Measurements from ENCODE around the gene PKNOX1. TPM values are rescaled to one million over a fixed set of nuclear protein-coding genes. Genes with fewer than 3 reads are reported as not detected.

The PKNOX1 gene
- total and polyA plus RNA-seq, 2 of the 13 experiments (the other 11 are each of a cell fraction or from before 2014, with no cell fraction given): 7.9 to 16.2 TPM

DNA sequence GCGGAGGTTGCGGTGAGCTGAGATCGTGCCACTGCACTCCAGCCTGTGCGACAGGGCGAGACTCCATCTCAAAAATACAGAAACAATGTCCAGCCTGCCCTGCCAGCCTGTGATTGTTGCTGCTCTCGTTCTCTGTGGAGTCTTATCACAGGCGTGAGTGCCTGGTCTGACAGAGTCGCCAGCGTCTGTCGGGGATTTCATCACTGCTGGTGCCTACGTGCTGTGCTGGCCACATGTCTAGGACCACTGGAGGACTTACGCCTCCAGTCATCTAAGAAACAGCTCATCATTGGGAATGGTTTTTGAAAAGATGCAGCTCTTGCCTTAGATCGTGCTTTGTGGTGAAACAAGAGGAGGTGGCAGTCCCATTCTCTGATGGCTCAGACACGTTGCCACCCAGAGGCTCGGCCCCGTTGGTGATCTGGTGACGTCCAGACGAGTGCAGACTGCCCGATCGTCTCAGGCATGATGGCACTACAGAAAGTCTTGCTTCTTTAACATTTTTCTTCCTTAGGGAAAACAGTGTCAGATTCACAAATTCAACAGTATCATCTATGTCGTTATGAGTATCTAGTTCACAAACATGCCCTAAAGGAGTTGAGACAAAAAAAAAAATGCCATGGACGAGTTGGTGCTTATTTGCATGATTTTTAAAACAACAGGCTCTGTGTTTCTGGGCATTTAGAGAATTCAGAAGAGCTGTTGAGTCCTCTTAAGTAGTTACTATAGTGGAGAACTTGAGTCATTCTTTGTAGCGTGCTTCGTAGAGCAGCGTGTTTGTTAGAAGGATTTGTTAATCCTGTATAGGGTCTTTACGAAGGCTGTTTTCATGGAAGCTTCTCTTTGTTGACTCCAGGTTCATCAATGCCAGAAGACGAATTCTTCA, 53.7 kb downstream of the PKNOX1 start:
- whole genome bisulfite sequencing (ENCODE audit: low lambda C conversion rate): 91% methylated on average over 27 of the region's 27 CpGs
- Histone ChIP-seq H4K20me1 (ENCODE audit: insufficient read depth, low read length) (no peaks in the 10 kb centered on the region), H3K79me2 (ENCODE audit: insufficient read depth, low read length) (no peaks in the 10 kb centered on the region), H3K9me3 (ENCODE audit: low read length) (no peaks in the 10 kb centered on the region), H3K27ac (ENCODE audit: extremely low read length, insufficient read depth, low read length) (no peak overlapping the region), H3K36me3 (replicated peaks in 1 of 2; ENCODE audit: control insufficient read depth in 1 of 2, insufficient read depth in 2 of 2, low read length in 2 of 2) (peaks cover 10 to 44% of the 10 kb centered on the region in 2 experiments; a peak in 4 of 5 replicates), H3K27me3 (ENCODE audit: control insufficient read depth in 1 of 2, insufficient read depth in 2 of 2, low read length in 2 of 2) (no peaks in the 10 kb centered on the region), H2AFZ (ENCODE audit: low read length) (no peak overlapping the region), H3K4me1 (ENCODE audit: insufficient read depth, low read length) (no peaks in the 10 kb centered on the region), H3K4me2 (ENCODE audit: low read depth, low read length) (no peak overlapping the region), H3K9ac (ENCODE audit: insufficient read depth, low read depth, low read length) (no peak overlapping the region), H3K4me3 (replicated peaks in 1 of 3; ENCODE audit: insufficient read depth in 1 of 3, low read depth in 2 of 3, low read length in 3 of 3) (no peak overlapping the region)
- CTCF ChIA-PET (ENCODE audit: low intra/inter-chr PET ratio, low total read pairs): no interaction called here
- TF ChIP-seq, protein P1, sequence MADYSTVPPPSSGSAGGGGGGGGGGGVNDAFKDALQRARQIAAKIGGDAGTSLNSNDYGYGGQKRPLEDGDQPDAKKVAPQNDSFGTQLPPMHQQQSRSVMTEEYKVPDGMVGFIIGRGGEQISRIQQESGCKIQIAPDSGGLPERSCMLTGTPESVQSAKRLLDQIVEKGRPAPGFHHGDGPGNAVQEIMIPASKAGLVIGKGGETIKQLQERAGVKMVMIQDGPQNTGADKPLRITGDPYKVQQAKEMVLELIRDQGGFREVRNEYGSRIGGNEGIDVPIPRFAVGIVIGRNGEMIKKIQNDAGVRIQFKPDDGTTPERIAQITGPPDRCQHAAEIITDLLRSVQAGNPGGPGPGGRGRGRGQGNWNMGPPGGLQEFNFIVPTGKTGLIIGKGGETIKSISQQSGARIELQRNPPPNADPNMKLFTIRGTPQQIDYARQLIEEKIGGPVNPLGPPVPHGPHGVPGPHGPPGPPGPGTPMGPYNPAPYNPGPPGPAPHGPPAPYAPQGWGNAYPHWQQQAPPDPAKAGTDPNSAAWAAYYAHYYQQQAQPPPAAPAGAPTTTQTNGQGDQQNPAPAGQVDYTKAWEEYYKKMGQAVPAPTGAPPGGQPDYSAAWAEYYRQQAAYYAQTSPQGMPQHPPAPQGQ (CRISPR knock-in tag; IDR thresholded peaks at IDR 0.05; ENCODE audit: borderline replicate concordance): no peak
- TF ChIP-seq RXRA (CRISPR knock-in tag; IDR thresholded peaks at IDR 0.05) (no peak), ZNF543 (CRISPR knock-in tag; IDR thresholded peaks at IDR 0.05) (no peak), ZFP36 (IDR thresholded peaks at IDR 0.05; ENCODE audit: borderline replicate concordance, low read depth, low read length, partially characterized antibody) (no peak), PHF20 (CRISPR knock-in tag; IDR thresholded peaks at IDR 0.05) (no peak), HDAC2 (CRISPR knock-in tag; IDR thresholded peaks at IDR 0.05) (no peak), SOX13 (IDR thresholded peaks at IDR 0.05) (no peak), SOX13 (CRISPR knock-in tag; conservative IDR thresholded peaks at IDR 0.05 in 1 of 2, IDR thresholded peaks at IDR 0.05 in 1 of 2) (no peak), FOXA1 (IDR thresholded peaks at IDR 0.05) (no peak), FOXA1 (CRISPR knock-in tag; IDR thresholded peaks at IDR 0.05) (no peak)
- TF ChIP-seq, protein P2, sequence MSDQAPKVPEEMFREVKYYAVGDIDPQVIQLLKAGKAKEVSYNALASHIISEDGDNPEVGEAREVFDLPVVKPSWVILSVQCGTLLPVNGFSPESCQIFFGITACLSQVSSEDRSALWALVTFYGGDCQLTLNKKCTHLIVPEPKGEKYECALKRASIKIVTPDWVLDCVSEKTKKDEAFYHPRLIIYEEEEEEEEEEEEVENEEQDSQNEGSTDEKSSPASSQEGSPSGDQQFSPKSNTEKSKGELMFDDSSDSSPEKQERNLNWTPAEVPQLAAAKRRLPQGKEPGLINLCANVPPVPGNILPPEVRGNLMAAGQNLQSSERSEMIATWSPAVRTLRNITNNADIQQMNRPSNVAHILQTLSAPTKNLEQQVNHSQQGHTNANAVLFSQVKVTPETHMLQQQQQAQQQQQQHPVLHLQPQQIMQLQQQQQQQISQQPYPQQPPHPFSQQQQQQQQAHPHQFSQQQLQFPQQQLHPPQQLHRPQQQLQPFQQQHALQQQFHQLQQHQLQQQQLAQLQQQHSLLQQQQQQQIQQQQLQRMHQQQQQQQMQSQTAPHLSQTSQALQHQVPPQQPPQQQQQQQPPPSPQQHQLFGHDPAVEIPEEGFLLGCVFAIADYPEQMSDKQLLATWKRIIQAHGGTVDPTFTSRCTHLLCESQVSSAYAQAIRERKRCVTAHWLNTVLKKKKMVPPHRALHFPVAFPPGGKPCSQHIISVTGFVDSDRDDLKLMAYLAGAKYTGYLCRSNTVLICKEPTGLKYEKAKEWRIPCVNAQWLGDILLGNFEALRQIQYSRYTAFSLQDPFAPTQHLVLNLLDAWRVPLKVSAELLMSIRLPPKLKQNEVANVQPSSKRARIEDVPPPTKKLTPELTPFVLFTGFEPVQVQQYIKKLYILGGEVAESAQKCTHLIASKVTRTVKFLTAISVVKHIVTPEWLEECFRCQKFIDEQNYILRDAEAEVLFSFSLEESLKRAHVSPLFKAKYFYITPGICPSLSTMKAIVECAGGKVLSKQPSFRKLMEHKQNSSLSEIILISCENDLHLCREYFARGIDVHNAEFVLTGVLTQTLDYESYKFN (CRISPR knock-in tag; conservative IDR thresholded peaks at IDR 0.05): no peak
- no TSS peak for BruUV-seq (replicated peaks)
- in situ Hi-C loops (cut with HindIII; ENCODE audit: extremely low pct_ligation_motif_present, low pct_unique_long_range_greater_than_20kb) (no loop called here), intact Hi-C loops (cut with micrococcal nuclease; ENCODE audit: unreplicated experiment) (no loop called here)
- POLR2A ChIA-PET: no interaction called here
- DNase-seq (ENCODE audit: low spot score) (no peak), FAIRE-seq (no peak), ATAC-seq (no peak)
